Common myeloid progenitor, CD34-positive (primary cell): Measurements from ENCODE around the gene ATOX1.

Experiments used
- CTCF ChIA-PET: fragments of 350-600 bp; sonication (Branson Sonifier 250); formaldehyde crosslinking; loops from one replicate; lab custom pipeline; 2021; ENCODE audit warnings: antibody characterized with exemption; lab: Charles Lee
- POLR2A ChIA-PET: fragments of 350-600 bp; sonication (Branson Sonifier 250); formaldehyde crosslinking; loops from one replicate; lab custom pipeline; 2021; ENCODE audit warnings: antibody characterized with exemption; lab: Charles Lee
- DNase-seq, 3 donors: peaks; one replicate each; pipeline versions ENCODE4 v3.0.0 to v3.0.0-alpha.2; 2013
- H3K27ac ChIP-seq, 2 experiments: 1 replicate in 1 of 2; 2 replicates in 1 of 2; pipeline ENCODE4 v1.7.0; 2013; ENCODE audit warnings: inconsistent platforms in 2 of 2, low read length in 2 of 2, mild to moderate bottlenecking in 2 of 2, low read depth in 1 of 2, moderate library complexity in 1 of 2; ENCODE audit not compliant: severe bottlenecking in 2 of 2, insufficient read depth in 1 of 2, poor library complexity in 1 of 2
- H3K27me3 ChIP-seq, 5 experiments: replicated peaks in 2 of 5; 1 replicate in 3 of 5; 2 replicates in 2 of 5; pipeline versions ENCODE4 v1.6.1 to v1.7.0; 2013; ENCODE audit warnings: low read length in 4 of 5, mild to moderate bottlenecking in 2 of 5, moderate library complexity in 2 of 5, inconsistent platforms in 1 of 5; ENCODE audit not compliant: insufficient read depth in 5 of 5, control insufficient read depth in 4 of 5
- H3K36me3 ChIP-seq, 4 experiments: 1 replicate in 2 of 4; 2 replicates in 2 of 4; pipeline versions ENCODE4 v1.6.1 to v1.7.0; 2013; ENCODE audit warnings: low read length in 3 of 4, control low read depth in 1 of 4, mild to moderate bottlenecking in 1 of 4; ENCODE audit not compliant: control insufficient read depth in 4 of 4, insufficient read depth in 4 of 4
- H3K4me1 ChIP-seq, 4 experiments: 1 replicate in 3 of 4; 2 replicates in 1 of 4; pipeline versions ENCODE4 v1.6.1 to v1.7.1; 2013; ENCODE audit warnings: low read length in 3 of 4, mild to moderate bottlenecking in 3 of 4, control low read depth in 1 of 4, inconsistent platforms in 1 of 4, moderate library complexity in 1 of 4; ENCODE audit not compliant: control insufficient read depth in 4 of 4, insufficient read depth in 4 of 4; ENCODE audit errors: control extremely low read depth in 1 of 4
- H3K4me3 ChIP-seq, 7 experiments: 1 replicate in 4 of 7; 2 replicates in 3 of 7; pipeline versions ENCODE4 v1.5.1 to v1.7.0; 2013; ENCODE audit warnings: mild to moderate bottlenecking in 7 of 7, low read length in 6 of 7, moderate library complexity in 6 of 7, inconsistent platforms in 2 of 7, low read depth in 2 of 7, control low read depth in 1 of 7; ENCODE audit not compliant: insufficient read depth in 4 of 7, control insufficient read depth in 1 of 7; ENCODE audit errors: extremely low read depth in 1 of 7
- H3K9me3 ChIP-seq, 5 experiments: 1 replicate in 4 of 5; 2 replicates in 1 of 5; pipeline versions ENCODE4 v1.6.1 to v1.7.1; 2013; ENCODE audit warnings: low read length in 4 of 5, mild to moderate bottlenecking in 2 of 5, inconsistent platforms in 1 of 5, low read depth in 1 of 5, moderate library complexity in 1 of 5; ENCODE audit not compliant: control insufficient read depth in 4 of 5, insufficient read depth in 2 of 5; ENCODE audit errors: control extremely low read depth in 1 of 5
- WGBS: methylation state at CpG from one replicate; pipeline ENCODE4 v1.1.5; 2013; ENCODE audit not compliant: insufficient coverage; 5-methylcytosine and 5-hydroxymethylcytosine counted together

Gene ATOX1

DNA sequence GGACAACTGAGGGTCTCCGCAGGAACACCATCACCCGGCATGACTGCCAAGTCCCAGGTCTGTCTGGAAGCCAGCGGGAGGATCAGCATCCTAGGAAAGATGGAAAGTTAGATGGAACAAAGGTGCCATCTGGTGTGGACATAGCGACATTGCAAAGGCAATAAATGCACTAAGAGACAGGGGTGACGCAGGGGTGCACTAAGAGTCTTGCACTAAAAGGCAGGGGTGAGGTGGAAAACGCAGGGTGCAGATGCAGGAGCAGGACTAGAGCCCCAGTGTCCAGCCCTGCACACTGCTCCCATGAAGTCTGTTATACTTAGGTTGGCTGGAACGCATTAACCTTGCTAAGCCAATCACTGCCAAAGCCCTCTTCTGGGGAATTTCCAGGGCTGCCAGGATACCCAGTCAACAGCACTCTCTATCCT, 15.5 kb downstream of the ATOX1 start:
- ChIA-PET POLR2A (no interaction called here), CTCF (interaction anchor here (0.9 to 9.2 kb wide), 12 partner anchors 8 to 97 kb away, joined by 3 to 173 read pairs (median 9); partner anchors contain the start of gene SPARC)
- 99% methylated on average over 7 of the region's 7 CpGs for WGBS
- peaks cover 6 to 37% (median 19%) of the 10 kb centered on the region in 4 experiments for H3K4me1 ChIP-seq
- H3K36me3 ChIP-seq = peaks cover 8 to 34% (median 16%) of the 10 kb centered on the region in 4 experiments
- no peak overlapping the region for H3K27ac ChIP-seq
- H3K27me3 ChIP-seq = no peaks in the 10 kb centered on the region
- no peaks in the 10 kb centered on the region for H3K9me3 ChIP-seq
- peak in 2 of 3 donors; percentile 14 for DNase-seq
- H3K4me3 ChIP-seq = no peak overlapping the region

GRCh38 chr5:151741678-151742423, 16.6 kb downstream of the ATOX1 start:
- Histone ChIP-seq H3K9me3 (no peaks in the 10 kb centered on the region), H3K36me3 (peaks cover 8 to 36% (median 16%) of the 10 kb centered on the region in 4 experiments), H3K27ac (no peak overlapping the region), H3K27me3 (no peaks in the 10 kb centered on the region), H3K4me3 (no peak overlapping the region), H3K4me1 (peaks cover 6 to 32% (median 19%) of the 10 kb centered on the region in 4 experiments)
- POLR2A ChIA-PET = no interaction called here
- CTCF ChIA-PET = interaction anchor here (0.9 to 9.2 kb wide), 16 partner anchors 9 to 294 kb away, joined by 3 to 173 read pairs (median 5); partner anchors contain the start of gene SLC36A1
- 100% methylated on average over 6 of the region's 6 CpGs for WGBS
- DNase-seq = no peak

DNA sequence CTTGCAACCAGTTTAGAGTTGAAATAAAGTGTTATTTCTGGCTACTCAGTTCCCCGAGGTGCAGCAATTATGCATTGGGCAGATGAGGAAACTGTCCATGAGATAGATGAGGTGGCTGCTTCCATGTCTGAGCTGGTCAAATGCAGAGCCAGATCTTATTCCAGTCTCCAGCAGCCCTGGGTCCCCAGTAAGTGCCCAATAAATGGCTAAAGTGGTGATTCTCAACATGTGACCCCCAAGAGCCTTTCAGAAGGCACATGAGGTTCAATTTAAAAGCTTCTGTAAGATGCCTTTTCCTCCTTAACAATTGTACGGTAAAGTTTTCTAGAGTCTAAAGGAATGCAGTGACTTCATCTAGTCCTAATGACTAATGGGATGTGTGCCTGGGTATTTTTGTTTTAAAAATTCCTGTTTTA, 17.5 kb downstream of the ATOX1 start:
- H3K27ac ChIP-seq = no peak overlapping the region

DNA sequence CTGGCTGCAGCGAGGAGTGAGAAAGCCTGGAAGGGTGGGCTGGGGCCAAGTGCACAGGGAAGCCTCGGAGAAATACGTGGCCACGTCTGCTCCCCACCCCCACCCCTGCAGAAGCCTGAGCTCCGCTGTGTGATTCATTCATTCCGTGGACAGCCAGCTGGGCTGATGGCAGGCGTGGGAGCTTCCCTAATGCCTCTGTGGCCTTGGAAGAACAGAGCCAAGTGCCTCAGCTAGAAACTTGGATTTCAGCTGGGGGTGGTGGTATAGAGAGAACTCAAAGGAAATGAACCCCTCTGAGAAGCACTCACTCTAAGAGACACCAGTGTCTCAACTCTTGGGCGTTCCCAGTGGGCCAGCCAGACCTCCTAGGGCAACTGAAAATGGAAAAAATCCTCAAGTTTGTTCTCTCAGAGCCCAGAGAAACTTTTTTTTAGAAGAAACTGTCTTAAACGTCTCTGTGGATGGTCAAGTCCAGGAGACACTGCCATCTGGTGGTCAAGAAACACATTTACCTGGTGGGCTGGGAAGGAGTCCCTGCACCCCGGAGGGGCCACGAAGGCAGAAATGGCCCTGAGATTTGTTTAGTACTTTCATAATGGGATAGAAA, 18.0 kb downstream of the ATOX1 start:
- WGBS = 44% methylated on average over 11 of the region's 11 CpGs

More for the DNA sequence above, 17.5 kb downstream of the ATOX1 start:
- 86% methylated on average over 2 of the region's 2 CpGs for WGBS
- DNase-seq = no peak
- Histone ChIP-seq H3K27me3 (no peaks in the 10 kb centered on the region), H3K4me3 (no peak overlapping the region), H3K4me1 (peaks cover 2 to 23% (median 12%) of the 10 kb centered on the region in 4 experiments), H3K36me3 (peaks cover 9 to 33% (median 14%) of the 10 kb centered on the region in 4 experiments), H3K9me3 (no peaks in the 10 kb centered on the region)
- ChIA-PET POLR2A (no interaction called here), CTCF (interaction anchor here (1.0 to 9.2 kb wide), 13 partner anchors 10 to 293 kb away, joined by 3 to 173 read pairs (median 9); partner anchors contain the start of gene SLC36A1)

GRCh38 chr5:151739939-151740335, 18.5 kb downstream of the ATOX1 start:
- no peak overlapping the region for H3K27ac ChIP-seq
- ChIA-PET CTCF (interaction anchor here (0.6 to 9.2 kb wide), 19 partner anchors 8 to 376 kb away, joined by 3 to 173 read pairs (median 9); partner anchors contain the start of genes G3BP1, SLC36A1 and SPARC), POLR2A (no interaction called here)
- WGBS = 100% methylated on average over 4 of the region's 4 CpGs
- H3K36me3 ChIP-seq = peaks cover 9 to 27% (median 11%) of the 10 kb centered on the region in 4 experiments
- no peaks in the 10 kb centered on the region for H3K27me3 ChIP-seq
- no peaks in the 10 kb centered on the region for H3K9me3 ChIP-seq
- no peak overlapping the region for H3K4me3 ChIP-seq
- peaks cover under 1 to 13% (median 2%) of the 10 kb centered on the region in 4 experiments for H3K4me1 ChIP-seq
- DNase-seq = no peak

More for the DNA sequence above, 18.0 kb downstream of the ATOX1 start:
- Histone ChIP-seq H3K4me1 (peaks cover 2 to 18% (median 7%) of the 10 kb centered on the region in 4 experiments), H3K4me3 (no peak overlapping the region), H3K27ac (no peak overlapping the region), H3K27me3 (no peaks in the 10 kb centered on the region), H3K9me3 (no peaks in the 10 kb centered on the region), H3K36me3 (peaks cover 9 to 27% (median 11%) of the 10 kb centered on the region in 4 experiments)
- ChIA-PET POLR2A (no interaction called here), CTCF (interaction anchor here (0.6 to 9.2 kb wide), 21 partner anchors 9 to 376 kb away, joined by 3 to 173 read pairs (median 8); partner anchors contain the start of genes G3BP1, SLC36A1 and SPARC)
- DNase-seq = peak; percentile 61 to 84 (median 77)

- 60% methylated on average over 1 of the region's 2 CpGs for WGBS
- Histone ChIP-seq H3K4me1 (peaks cover 0 to 9% (median 0%) of the 10 kb centered on the region in 4 experiments), H3K27ac (no peak overlapping the region)
Measured at GRCh38 chr5:151739395-151739794, 19.0 kb downstream of the ATOX1 start.

More at GRCh38 chr5:151739395-151739794, 19.0 kb downstream of the ATOX1 start:
- CTCF ChIA-PET = interaction anchor here (0.7 to 9.2 kb wide), 15 partner anchors 8 to 141 kb away, joined by 3 to 173 read pairs (median 9); partner anchors contain the start of genes G3BP1 and SPARC
- no peak for DNase-seq
- H3K27me3 ChIP-seq = no peaks in the 10 kb centered on the region
- H3K9me3 ChIP-seq = no peaks in the 10 kb centered on the region
- POLR2A ChIA-PET = interaction anchor here (0.6 to 0.7 kb wide), 2 partner anchors 10 to 82 kb away, joined by 3 read pairs; no protein-coding TSS in a partner anchor
- no peak overlapping the region for H3K4me3 ChIP-seq
- H3K36me3 ChIP-seq = peaks cover 6 to 25% (median 8%) of the 10 kb centered on the region in 4 experiments
